Subcutaneous adipose tissue (tissue), 4 donors: ENCODE measurements around the gene NFIL3. TPM values are rescaled to one million over a fixed set of nuclear protein-coding genes. Genes with fewer than 3 reads are reported as not detected.

Experiments used
- total RNA-seq, 4 donors: library from RNA; depleted of rRNA; stranded (reverse); fragments of >200 nt; gene quantifications; one replicate each; pipeline ENCODE4 v1.1.0, GENCODE V29; 2016
- TF ChIP-seq, protein P1 (sequence below): fragments of 450-650 bp; IDR thresholded peaks from one replicate; pipeline ENCODE4 v1.5.1; 2016; ENCODE audit warnings: low read depth, mild to moderate bottlenecking, control low read depth, antibody characterized with exemption, moderate library complexity

NFIL3 gene
- total RNA-seq, 4 donors from 2014 or later = 45.2 to 146 (median 83.9) TPM

DNA sequence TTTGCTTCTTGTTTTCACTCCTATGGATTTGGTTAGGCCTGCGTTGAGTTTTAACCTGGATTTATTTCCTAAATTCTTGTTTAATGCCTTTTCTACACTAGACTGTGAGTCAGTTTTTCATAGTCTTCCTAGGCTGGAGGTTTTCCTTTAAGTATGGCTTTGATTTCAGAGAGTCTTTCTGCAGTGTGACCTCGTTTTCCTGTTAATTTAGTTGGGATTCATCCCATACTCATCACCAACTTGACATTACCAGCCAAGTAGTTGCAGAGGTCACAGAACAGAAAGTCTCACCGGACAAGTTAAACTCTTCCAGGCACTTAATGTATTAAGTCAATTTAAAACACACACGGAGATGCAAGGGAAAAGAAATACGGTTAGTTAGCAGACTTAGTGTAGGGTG, 32.2 kb downstream of the NFIL3 start:
- TF ChIP-seq, protein P1, sequence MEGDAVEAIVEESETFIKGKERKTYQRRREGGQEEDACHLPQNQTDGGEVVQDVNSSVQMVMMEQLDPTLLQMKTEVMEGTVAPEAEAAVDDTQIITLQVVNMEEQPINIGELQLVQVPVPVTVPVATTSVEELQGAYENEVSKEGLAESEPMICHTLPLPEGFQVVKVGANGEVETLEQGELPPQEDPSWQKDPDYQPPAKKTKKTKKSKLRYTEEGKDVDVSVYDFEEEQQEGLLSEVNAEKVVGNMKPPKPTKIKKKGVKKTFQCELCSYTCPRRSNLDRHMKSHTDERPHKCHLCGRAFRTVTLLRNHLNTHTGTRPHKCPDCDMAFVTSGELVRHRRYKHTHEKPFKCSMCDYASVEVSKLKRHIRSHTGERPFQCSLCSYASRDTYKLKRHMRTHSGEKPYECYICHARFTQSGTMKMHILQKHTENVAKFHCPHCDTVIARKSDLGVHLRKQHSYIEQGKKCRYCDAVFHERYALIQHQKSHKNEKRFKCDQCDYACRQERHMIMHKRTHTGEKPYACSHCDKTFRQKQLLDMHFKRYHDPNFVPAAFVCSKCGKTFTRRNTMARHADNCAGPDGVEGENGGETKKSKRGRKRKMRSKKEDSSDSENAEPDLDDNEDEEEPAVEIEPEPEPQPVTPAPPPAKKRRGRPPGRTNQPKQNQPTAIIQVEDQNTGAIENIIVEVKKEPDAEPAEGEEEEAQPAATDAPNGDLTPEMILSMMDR = no peak

GRCh38 chr9:91386765-91387164, 36.9 kb downstream of the NFIL3 start:
- TF ChIP-seq, protein P1 = no peak

GRCh38 chr9:91384954-91385353, 38.7 kb downstream of the NFIL3 start:
- TF ChIP-seq, protein P1 = no peak

- TF ChIP-seq, protein P1 = no peak
Observed at GRCh38 chr9:91383577-91383976, 40.1 kb downstream of the NFIL3 start.

- TF ChIP-seq, protein P1 = no peak
Observed at GRCh38 chr9:91382298-91382697, 41.3 kb downstream of the NFIL3 start.

DNA sequence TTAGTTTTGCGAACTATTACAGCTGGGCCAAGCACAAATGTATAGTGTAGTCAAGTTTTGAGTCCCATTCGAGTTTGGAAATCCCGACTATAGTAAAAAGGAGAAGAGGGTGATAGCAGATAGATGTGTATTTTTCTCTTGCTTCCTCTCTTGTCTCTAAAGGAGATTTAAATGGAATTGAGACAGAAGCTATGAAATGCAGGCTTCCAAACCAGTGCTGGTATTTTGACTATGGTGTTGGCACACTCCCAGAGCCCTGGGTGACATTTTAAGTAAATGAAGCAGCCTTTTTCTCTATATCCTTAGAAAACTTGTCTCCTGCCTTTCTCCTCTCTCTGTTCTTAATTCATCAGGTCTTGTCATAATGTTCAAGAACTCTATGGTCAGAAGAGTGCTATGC, 44.2 kb downstream of the NFIL3 start:
- TF ChIP-seq, protein P1 = no peak

- TF ChIP-seq, protein P1 = no peak
Observed at GRCh38 chr9:91378695-91379127, 44.9 kb downstream of the NFIL3 start.

DNA sequence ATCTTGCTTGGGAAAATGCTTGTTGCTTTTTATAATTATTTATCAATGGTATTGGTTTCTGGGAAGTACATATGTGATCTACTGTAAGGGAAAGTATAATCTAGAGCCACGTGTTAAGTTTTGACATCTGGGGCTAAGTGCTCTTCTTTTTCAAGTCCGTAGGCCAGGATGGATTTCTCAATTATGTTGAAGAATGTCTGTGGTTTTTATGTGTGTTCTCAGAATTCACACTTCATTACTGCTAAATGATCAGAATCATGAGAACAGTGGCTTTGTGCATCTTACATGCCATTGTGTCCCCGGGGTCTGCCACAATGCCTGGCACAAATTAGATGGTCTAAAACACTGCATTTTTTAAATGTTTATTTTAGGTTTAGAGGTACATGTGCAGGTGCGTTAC, 47.4 kb downstream of the NFIL3 start:
- TF ChIP-seq, protein P1 = no peak
